GM19324 (cell line): ENCODE data around the gene TTLL9.

Source experiments
- ATAC-seq: cut with Tn5 transposase; IDR thresholded peaks from one replicate; pipeline ENCODE4 v1.9.1; 2021; ENCODE audit warnings: mild to moderate bottlenecking, moderate library complexity; ENCODE audit not compliant: unreplicated experiment, low FRiP score

The TTLL9 gene

DNA sequence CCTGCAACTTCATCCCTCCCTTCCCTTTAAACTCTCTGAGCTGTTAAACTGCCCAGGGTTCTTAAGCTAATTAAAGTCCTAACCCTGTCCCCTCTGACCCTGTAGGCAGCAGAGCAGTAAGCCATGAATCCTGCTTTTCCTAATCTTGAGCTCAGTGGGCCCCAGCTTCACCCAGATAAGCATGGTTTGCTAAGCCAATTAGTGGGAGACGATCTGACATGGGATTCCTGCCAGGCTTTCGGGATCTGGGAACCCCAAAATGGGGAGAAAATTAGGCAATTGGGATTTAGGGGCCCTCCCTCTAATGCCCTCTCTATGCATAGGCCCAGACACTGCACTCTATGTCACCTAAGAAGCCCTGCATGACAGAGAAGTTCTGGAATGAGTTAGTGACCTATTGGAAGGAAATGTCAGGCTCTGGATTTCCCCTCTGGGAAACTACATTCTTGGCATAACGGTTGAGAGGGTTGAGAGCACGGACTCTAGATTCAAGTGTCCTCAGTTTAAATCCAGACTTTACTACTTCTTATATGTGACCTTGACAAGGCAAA, 102.1 kb downstream of the TTLL9 start:
- ATAC-seq = no peak

DNA sequence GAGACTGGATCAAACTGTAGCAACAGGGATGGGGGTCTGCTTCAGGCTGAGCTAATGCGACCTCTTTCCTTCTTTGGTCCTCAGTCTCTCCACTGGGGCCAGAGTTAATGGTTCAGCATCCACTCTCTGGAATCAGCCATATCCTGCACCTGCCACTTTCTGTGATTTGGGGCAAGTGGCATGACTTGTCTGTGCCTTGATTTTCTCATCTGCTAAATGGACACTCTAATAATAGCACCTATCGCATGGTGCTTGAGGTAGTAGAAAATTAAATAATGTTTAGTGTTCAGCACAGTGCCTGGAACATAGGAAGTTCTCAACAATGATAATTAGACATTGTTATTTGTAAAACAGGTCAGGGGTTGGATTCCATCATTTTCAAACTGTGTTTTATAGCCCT, 103.9 kb downstream of the TTLL9 start:
- no peak for ATAC-seq

DNA sequence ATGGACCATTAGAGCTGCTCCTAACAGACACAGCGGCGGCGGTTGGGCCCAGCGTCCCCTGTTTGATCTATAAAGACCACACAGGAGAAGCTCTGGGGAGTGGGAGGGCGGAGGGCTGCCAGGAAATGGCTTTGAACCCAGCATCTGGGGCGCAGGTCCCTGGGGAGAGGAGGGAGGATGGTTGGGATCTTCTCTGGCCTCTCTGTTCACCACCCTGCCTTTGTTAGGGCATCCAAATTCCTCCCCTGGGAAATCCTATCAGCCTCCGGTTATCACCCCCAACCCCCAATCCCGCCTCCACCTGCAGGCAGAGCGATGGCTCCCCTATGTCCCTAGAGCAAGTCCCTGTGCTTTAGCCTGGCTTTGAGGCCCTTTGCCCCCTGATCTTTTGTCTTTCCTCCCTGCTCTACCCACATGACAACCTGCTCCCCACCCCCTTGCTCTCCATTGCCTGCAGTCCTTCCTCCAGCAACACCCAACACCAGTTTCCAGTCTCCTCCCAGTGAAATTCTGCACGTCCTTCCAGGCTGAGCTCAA, 104.6 kb downstream of the TTLL9 start:
- ATAC-seq = no peak

DNA sequence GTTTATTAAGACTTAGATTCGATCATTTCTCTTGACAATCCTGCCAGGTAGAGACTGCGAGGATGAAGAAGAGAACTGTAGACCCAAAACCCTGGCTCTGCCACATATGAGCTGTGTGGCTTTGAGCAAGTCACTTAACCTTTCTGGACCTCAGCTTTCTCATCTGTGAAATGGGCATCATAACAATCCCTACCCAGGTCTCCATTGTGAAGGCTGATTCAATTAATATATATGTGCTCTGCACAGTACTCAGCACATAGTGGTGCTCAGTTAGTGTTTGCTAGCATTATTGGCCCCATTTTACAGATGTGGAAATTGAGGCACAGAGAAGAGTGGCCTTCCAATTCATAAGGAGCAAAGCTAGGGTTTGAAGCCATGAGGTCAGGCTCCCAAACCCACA, 105.4 kb downstream of the TTLL9 start:
- ATAC-seq = no peak

DNA sequence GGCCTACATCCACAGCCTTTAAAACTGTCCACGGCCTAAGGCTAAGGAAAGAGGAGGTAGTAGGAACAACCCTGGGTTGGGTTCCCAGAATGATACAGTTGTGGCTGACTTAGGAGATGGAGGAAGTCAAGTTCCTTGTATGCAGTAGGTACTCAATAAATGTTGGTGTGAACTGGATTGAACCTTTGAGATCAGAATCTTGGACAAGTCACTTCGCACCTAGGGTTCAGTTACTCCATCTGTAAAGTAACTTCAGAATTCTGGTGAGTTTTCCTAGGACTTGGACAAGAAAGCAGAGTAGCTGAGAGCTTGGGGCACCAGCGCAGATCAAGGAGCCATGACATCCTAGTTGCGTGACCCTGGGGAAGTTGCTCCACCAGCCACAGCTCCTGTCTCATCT, 106.6 kb downstream of the TTLL9 start:
- no peak for ATAC-seq

DNA sequence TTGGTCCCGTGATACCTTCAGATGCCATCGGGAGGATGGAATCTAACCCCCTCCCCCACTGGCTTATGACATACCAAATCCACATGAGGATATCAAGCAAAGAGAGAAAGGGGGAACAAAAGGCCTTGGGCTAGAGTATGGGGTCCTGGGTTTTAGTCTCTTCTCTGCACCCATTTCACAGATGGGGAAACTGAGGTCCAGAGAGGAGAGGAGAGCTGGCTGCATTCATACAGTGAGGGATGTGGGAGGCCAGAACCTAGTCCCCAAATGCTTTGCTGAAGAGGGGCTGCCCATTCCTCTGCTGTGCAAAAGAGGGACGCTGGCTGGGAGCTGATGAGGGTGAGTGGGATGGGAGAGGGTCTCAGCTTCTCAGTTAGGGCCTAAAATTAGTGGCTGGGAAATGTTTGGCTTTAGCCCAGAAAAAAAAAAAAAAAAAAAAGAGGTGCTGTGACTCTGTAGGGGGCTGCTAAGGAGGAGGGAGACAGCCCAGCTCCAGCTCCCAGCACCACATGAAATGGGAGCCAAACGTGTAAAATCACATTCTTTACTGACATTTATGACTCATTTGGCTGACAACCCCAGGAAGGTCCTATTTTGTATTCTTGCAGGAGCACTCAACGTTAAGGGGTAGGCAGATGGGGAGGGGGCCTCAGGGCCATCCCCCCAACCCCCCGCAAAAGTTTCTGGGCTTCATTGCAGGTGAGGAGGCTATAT, 109.4 kb downstream of the TTLL9 start:
- no peak for ATAC-seq

DNA sequence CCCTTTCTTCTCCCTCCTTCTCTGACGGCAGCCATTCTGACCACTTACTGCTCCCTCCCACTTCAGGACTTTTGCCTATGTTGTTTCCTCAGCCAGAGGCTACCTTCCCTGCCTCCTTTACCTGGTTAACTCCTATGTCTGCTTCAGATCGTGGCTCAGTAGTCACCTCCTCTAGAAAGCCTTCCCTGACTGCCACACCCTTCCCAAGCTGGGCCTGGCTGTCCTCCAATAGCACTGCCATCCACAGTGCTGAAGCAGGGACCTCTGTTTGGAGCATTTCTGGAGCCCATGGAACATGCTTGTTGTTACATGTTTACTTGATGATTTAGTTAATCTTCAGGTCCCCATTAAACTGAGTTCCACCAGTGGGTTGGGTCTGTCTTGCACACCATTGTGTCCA, 111.3 kb downstream of the TTLL9 start:
- ATAC-seq = no peak

DNA sequence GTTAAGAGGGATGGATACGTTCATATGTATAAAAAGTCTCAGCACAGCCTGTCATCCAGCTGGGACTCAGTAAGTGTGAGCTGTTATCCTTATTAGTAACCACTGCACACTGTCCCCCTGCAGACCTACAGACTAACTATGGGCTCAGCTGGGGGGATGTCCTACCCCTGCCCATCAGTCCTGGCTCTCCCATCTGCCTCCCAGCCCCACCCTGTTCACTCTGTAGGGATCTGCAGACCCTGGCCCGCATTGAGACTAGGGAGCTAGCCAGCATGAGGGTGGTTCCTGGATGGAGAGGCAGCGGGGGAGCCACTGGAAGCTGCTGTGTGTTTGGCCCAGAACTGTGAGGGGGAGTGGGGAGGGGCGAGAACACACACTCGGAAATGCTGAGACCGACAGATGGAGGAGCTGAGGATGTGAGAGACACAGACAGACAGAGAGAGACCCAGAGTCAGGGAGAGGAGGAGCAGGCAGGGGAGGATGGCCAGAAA, 114.6 kb downstream of the TTLL9 start:
- ATAC-seq = no peak

DNA sequence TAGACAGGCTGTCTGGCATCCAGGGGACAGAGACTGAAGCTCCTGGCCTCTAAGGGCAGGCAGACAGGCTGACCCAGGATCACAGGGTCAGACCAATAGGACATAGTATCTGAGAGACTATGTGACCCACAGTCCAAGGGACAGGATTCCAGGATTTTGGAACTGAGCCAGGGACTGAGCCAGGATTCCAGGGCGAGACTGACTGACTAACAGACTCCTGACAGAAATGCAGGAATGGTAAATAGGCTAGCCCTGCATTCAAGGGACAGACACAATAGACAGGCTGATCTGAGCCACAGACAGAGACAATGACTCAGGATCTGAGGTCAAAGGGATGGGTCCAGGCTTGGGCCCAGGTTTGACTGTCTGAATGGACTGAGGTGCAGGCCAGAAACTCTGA, 117.3 kb downstream of the TTLL9 start:
- no peak for ATAC-seq

DNA sequence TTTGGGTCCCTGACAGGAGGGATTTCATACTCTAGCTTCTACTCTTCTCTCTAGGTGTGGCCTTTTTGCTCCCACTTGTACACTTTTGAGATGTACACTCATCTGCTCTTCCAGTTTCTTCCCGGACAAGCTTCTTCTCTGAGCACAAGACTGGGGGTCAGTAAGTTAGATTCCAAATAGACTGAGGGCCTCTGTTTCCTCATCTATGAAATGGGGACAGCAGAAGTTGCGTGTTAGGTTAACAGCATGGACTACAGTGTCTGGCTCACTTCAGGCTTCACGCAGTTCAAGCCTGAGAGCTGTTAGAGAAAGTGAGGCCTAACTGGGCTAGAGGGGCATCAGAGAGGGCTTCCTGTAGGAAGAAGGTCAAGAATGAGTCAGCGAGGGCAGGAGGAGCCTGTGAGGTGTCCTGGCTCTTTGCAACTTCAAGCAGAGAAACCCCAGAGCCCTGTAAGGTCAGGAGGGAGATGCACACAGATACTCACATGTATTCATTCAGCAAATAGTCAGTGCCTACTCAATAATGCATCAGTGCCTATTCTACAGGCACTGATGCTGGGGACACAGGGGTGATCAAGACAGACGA, 118.1 kb downstream of the TTLL9 start:
- ATAC-seq = no peak

DNA sequence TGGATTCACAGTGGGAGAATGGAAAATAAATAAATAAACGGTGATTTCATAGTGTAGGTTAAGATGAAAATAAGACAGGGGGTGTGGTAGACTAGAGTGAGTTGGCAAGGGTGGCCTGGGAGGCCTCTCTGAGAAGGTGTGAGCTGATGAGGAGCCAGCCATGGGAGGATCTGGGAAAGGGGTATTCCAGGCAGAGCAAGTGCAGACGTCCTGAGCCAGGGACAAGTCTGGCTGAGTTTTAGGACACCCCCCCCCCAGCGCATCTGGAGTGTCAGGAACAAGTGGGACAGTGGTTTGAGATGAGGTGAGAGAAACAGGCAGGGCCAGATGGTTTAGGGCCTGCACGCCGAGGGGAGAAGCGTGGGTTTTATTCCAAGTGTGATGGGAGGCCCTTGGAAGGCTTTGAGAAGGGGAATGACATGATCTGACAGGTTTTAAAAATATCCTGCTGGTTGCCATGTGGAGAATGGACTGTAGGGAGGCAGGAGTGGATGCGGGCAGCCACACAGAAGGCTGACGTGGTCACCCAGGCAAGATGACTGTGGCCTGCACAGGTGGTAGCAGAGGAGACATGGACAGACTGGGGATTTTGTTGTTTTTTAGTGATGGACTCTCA, 118.7 kb downstream of the TTLL9 start:
- ATAC-seq = no peak

DNA sequence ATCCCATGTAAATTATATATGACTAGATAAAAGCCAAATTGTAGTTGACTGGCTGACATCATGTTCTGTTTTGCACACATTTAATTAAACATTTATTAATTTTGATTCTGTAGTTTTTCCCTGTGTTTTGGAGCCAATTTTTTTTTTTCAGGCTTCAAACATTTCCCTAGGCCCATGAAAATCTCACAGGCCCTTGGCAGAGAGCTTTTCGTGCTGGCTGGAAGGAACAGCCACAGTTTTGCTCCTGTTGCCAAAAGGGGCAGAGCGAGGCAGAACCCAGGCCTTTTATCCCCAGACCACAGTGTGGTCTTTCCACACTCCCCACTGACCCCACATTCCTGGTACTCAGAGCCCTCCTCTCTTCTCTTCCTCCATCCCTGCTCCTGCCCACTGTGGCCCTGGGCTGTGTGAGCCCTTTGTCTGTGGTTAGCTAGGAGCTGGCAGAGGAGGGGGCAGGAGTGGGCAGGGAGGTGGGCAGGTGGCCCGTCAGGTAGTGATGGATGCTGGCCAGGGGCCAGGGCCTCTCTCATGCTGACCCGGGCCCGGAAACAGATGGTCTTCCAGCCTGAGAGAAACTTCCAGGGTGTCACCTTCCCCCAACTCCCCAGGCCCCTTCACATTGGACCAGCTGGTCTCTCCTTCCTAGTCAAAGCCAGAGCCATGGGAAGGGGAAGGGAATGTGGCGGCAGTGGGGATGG, 120.4 kb downstream of the TTLL9 start:
- ATAC-seq = no peak

DNA sequence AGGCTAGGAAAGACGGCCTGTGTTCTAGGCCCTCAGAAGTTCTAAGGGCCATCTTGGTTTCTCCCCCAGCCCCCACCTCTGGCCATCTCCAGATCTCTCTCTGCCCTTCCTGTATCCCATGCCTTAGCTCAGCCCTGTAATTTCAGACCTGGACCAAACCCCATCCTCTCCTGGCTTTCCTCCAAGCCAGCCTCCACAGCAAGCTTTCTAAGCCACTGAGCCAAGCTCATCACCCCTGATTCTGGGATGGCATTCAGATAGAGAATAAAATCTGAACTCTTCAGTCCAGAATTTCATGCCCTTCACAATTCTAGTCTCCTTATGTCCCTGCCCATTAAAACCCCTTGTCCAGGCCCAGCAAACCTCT, 120.9 kb downstream of the TTLL9 start:
- ATAC-seq = no peak

DNA sequence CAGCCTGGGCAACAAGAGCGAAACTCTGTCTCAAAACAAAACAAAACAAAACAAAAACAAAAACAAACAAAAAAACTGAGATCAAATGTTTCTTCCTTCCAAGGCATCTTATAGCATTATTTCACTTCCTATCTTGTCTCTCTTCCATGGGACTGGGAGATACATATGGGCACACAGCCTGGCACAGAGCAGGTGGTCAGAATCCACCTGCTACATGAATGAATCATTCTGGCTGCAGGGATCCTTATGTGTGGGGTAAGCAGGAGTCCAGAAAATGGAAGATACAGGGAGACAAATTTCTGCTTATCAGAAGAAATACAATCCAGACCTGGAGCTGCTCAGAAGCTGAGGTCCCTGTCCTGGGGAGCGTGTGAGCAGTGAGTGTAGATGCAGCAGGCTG, 121.7 kb downstream of the TTLL9 start:
- no peak for ATAC-seq
